K562 (cell line): ENCODE measurements around the gene VPS35. TPM values are rescaled to one million over a fixed set of nuclear protein-coding genes. Genes with fewer than 3 reads are reported as not detected.
"Not testable (repeated sequence)": the region's sequence is repeated elsewhere in the genome, so short reads cannot be mapped to it uniquely, and the experiment has no call there.

ENCODE experiments used
- ATAC-seq: fragments of 200-7000 bp; cut with Tn5 transposase; 3 replicates; pipeline ENCODE4 v1.9.1; 2020; ENCODE audit warnings: moderate library complexity
- BruUV-seq: library from RNA; stranded (reverse); fragments of 400-500 nt; replicated peaks from 2 replicates; lab custom pipeline; 2021; lab: Mats Ljungman, UMichigan
- CTCF ChIA-PET: fragments of 300-600 bp; formaldehyde crosslinking; extraction: SDS; loops from one replicate; lab custom pipeline; 2021; ENCODE audit warnings: low intra/inter-chr PET ratio; lab: Yijun Ruan, JAX
- POLR2A ChIA-PET: fragments of 300-600, 350-650 bp; sonication (Branson Sonifier 250); formaldehyde crosslinking; extraction: SDS; loops from one replicate; lab custom pipeline; 2021; ENCODE audit warnings: antibody characterized with exemption, inconsistent platforms; lab: Yijun Ruan, JAX
- DNase-seq, 4 experiments: peaks; one replicate each; pipeline versions ENCODE4 v3.0.0 to v3.0.0-alpha.2; 2011 to 2018; ENCODE audit warnings: low spot score in 3 of 4, mixed read lengths in 3 of 4; ENCODE audit errors: extremely low read depth in 1 of 4
- FAIRE-seq: peaks from 2 replicates; lab custom pipeline; 2011; peaks lifted over from hg19 to GRCh38; lab: Jason Lieb, UNC
- H2AFZ ChIP-seq: 2 replicates; pipeline ENCODE4 v1.6.0; 2011; ENCODE audit warnings: low read depth, low read length, control low read depth, inconsistent platforms
- H3K27ac ChIP-seq: fragments of 200-600 bp; 3 replicates; pipeline ENCODE4 v1.8.0; 2011; ENCODE audit warnings: low read depth, mild to moderate bottlenecking, control low read depth, inconsistent platforms, low read length, moderate library complexity, mixed read lengths; ENCODE audit errors: extremely low read depth
- H3K27me3 ChIP-seq, 2 experiments: fragments of 300-600 bp in 1 of 2; 2 replicates in 1 of 2; 3 replicates in 1 of 2; pipeline versions ENCODE4 v1.6.0 to v1.8.0; 2011; ENCODE audit warnings: inconsistent platforms in 2 of 2, low read length in 2 of 2, mild to moderate bottlenecking in 1 of 2, mixed read lengths in 1 of 2, moderate library complexity in 1 of 2; ENCODE audit not compliant: control insufficient read depth in 2 of 2, insufficient read depth in 2 of 2
- H3K36me3 ChIP-seq: fragments of 300-600 bp; 3 replicates; pipeline ENCODE4 v1.8.0; 2011; ENCODE audit warnings: mild to moderate bottlenecking, low read length, inconsistent platforms; ENCODE audit not compliant: control insufficient read depth, insufficient read depth
- H3K4me1 ChIP-seq, 2 experiments: fragments of 200-600 bp in 1 of 2; replicated peaks in 1 of 2; 2 replicates in 1 of 2; 3 replicates in 1 of 2; pipeline versions ENCODE4 v1.5.1 to v1.8.0; 2011; ENCODE audit warnings: inconsistent platforms in 2 of 2, low read length in 2 of 2, mild to moderate bottlenecking in 1 of 2, mixed read lengths in 1 of 2, moderate library complexity in 1 of 2; ENCODE audit not compliant: control insufficient read depth in 2 of 2, insufficient read depth in 2 of 2
- H3K4me2 ChIP-seq: 2 replicates; pipeline ENCODE4 v1.6.1; 2011; ENCODE audit warnings: low read length, control low read depth, inconsistent platforms, mixed read lengths; ENCODE audit not compliant: insufficient read depth
- H3K4me3 ChIP-seq: fragments of 200-600 bp; sonication (generic), shearing (Covaris generic); 2 replicates; pipeline ENCODE4 v1.5.1; 2016; ENCODE audit warnings: control low read depth, inconsistent platforms
- H3K79me2 ChIP-seq: fragments of 200-600 bp; 3 replicates; pipeline ENCODE4 v1.8.0; 2011; ENCODE audit warnings: low read length, inconsistent platforms; ENCODE audit not compliant: control insufficient read depth, insufficient read depth
- H3K9ac ChIP-seq, 2 experiments: 2 replicates each; pipeline versions ENCODE4 v1.6.0 to v1.6.1; 2011; ENCODE audit warnings: low read depth in 2 of 2, low read length in 2 of 2, control low read depth in 1 of 2, inconsistent platforms in 1 of 2, mild to moderate bottlenecking in 1 of 2, mixed read lengths in 1 of 2; ENCODE audit not compliant: insufficient read depth in 1 of 2
- H3K9me1 ChIP-seq: one replicate; pipeline ENCODE4 v1.6.0; 2011; ENCODE audit warnings: inconsistent platforms, mild to moderate bottlenecking, low read length, moderate library complexity; ENCODE audit not compliant: control insufficient read depth, insufficient read depth
- H3K9me3 ChIP-seq: replicated peaks from 2 replicates; pipeline ENCODE4 v1.5.1; 2011; ENCODE audit warnings: low read depth, low read length, inconsistent platforms; ENCODE audit not compliant: control insufficient read depth, insufficient read depth
- H4K20me1 ChIP-seq: replicated peaks from 2 replicates; pipeline ENCODE4 v1.6.1; 2011; ENCODE audit warnings: low read length, inconsistent platforms, mixed read lengths; ENCODE audit not compliant: control insufficient read depth, insufficient read depth
- WGBS: fragments of 100-300 bp; shearing (Covaris generic); methylation state at CpG from one replicate; pipeline ENCODE4 v1.1.6; 2016; ENCODE audit warnings: low coverage, mixed read lengths; ENCODE audit not compliant: insufficient coverage; ENCODE audit errors: missing lambda C conversion rate; 5-methylcytosine and 5-hydroxymethylcytosine counted together
- in situ Hi-C: fragments of 300-500 bp; cut with MboI; formaldehyde crosslinking; loops from 4 replicates; pipeline ENCODE4 v1.15.0; 2018; ENCODE audit warnings: inconsistent platforms, mixed read lengths
- intact Hi-C: fragments of 100-400 bp; cut with micrococcal nuclease; formaldehyde crosslinking; loops from 2 replicates; pipeline ENCODE4 v1.14.2; 2022
- polyA plus RNA-seq, 8 experiments: library from polyadenylated mRNA; depleted of rRNA in 4 of 8; stranded (reverse) in 5 of 8; unstranded in 3 of 8; fragments of >200 nt; fragmentation: Nextera tagmentation in 2 of 8; fragmentation: Illumina TruSeq in 1 of 8; extraction: Ambion mirVana in 2 of 8; extraction: Trizol in 1 of 8; gene quantifications; 2 replicates each; pipeline versions ENCODE4 v1.2.1 to v1.2.3, GENCODE V29; 2011 to 2014; ENCODE audit warnings: inconsistent platforms in 1 of 8, missing spikeins in 1 of 8
- total RNA-seq, 7 experiments: library from RNA; depleted of rRNA in 6 of 7; stranded (reverse); fragments of >200 nt in 6 of 7; fragmentation: Illumina TruSeq in 2 of 7; extraction: Trizol in 2 of 7; gene quantifications; 2 replicates each; pipeline versions ENCODE4 v1.2.1 to v1.2.3, GENCODE V29; 2011 to 2021; ENCODE audit warnings: low replicate concordance in 1 of 7

Gene VPS35
- total and polyA plus RNA-seq, 9 of the 15 experiments (the other 6 are each of a cell fraction or from before 2014, with no cell fraction given) = 32.7 to 131 (median 66.2) TPM

DNA sequence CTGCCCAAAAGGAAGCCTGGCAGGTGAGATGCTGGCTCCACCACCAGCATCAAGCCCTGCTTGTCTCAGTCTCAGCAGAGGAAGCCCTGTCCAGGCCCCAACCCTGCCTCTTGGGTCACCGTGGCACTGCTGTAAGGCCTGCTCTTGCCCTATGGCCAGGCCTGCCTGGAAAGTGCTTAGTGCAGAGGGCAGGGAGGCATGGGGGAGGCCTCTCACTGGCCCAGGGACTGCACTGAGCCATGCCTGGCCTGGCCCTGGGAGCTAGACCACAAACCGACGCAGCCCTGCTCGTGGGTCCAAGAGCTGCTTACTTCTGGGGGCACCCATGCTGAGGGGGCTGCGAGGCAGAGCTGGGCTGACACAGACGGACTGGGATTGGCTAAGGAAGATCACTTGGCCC is 64.1 kb downstream of the VPS35 start:
- H3K9ac ChIP-seq, H3K36me3 ChIP-seq, H3K4me2 ChIP-seq, H3K27ac ChIP-seq, BruUV-seq, DNase-seq, POLR2A ChIA-PET, H3K27me3 ChIP-seq, H3K4me3 ChIP-seq, H3K9me3 ChIP-seq, H2AFZ ChIP-seq, H4K20me1 ChIP-seq, in situ Hi-C loops, CTCF ChIA-PET, H3K9me1 ChIP-seq, ATAC-seq, intact Hi-C loops, FAIRE-seq: not testable (repeated sequence)
- Histone ChIP-seq H3K4me1 (peaks cover 6 to 11% of the 10 kb centered on the region in 2 experiments; a peak in 3 of 5 replicates), H3K79me2 (peaks cover 13% of the 10 kb centered on the region)
- WGBS = 67% methylated on average over 3 of the region's 6 CpGs

DNA sequence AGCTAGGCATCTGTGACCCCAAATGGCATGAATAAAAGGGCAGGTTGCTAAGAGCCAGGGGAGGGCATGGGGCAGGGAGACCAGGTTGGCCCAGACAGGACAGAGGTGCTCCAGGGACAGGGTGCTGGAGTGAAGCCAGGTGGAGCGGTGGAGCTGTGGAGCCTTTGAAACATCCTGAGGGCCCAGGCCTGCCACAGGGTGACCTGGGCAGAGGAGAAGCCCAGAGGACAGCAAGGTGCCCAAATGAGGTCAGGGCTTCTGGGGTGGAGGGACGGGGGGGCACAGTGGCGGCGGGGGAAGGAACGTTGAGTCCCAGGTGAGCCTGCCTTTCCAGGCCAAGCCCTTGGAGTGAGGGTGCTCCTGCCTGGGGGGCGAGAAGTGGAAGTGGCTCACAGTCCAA is 65.3 kb downstream of the VPS35 start:
- H3K9me1 ChIP-seq, H3K36me3 ChIP-seq, BruUV-seq, H3K9me3 ChIP-seq, POLR2A ChIA-PET, intact Hi-C loops, H3K4me3 ChIP-seq, DNase-seq, H3K27ac ChIP-seq, H3K4me2 ChIP-seq, H3K27me3 ChIP-seq, H3K9ac ChIP-seq, CTCF ChIA-PET, in situ Hi-C loops, H3K4me1 ChIP-seq, FAIRE-seq, H2AFZ ChIP-seq, ATAC-seq, H4K20me1 ChIP-seq: not testable (repeated sequence)
- 60% methylated on average over 1 of the region's 6 CpGs for WGBS
- H3K79me2 ChIP-seq = peaks cover 23% of the 10 kb centered on the region
